SU-DHL-6 (cell line): Measurements from ENCODE around the gene KIAA1614.

Source experiments
- H2AFZ ChIP-seq: fragments of 200-600 bp; sonication (generic); 2 replicates; pipeline ENCODE4 v1.6.1; 2014; ENCODE audit warnings: low read depth, mild to moderate bottlenecking, moderate library complexity, mixed read lengths, antibody characterized with exemption, low read length; ENCODE audit not compliant: severe bottlenecking
- H3F3A ChIP-seq: fragments of 200-600 bp; shearing (Covaris generic); 2 replicates; pipeline ENCODE4 v1.6.0; 2016; ENCODE audit warnings: antibody characterized with exemption, mild to moderate bottlenecking; ENCODE audit not compliant: insufficient read depth
- H3K27ac ChIP-seq: fragments of 200-600 bp; sonication (generic); 2 replicates; pipeline ENCODE4 v1.5.1; 2016; ENCODE audit warnings: low read depth, mild to moderate bottlenecking, low read length, moderate library complexity, mixed read lengths
- H3K27me3 ChIP-seq: fragments of 200-600 bp; sonication (generic), shearing (Covaris generic); 2 replicates; pipeline ENCODE4 v1.6.0; 2014; ENCODE audit warnings: mild to moderate bottlenecking, low read length
- H3K36me3 ChIP-seq: fragments of 200-600 bp; sonication (generic); 2 replicates; pipeline ENCODE4 v1.6.1; 2014; ENCODE audit warnings: mild to moderate bottlenecking, low read length, mixed read lengths
- H3K4me2 ChIP-seq: fragments of 300-600, 200-600 bp; shearing (Covaris generic), sonication (generic); 2 replicates; pipeline ENCODE4 v1.6.0; 2014; ENCODE audit warnings: low read length, low read depth, mild to moderate bottlenecking; ENCODE audit not compliant: poor library complexity, severe bottlenecking
- H3K4me3 ChIP-seq: fragments of 200-600 bp; sonication (generic); 2 replicates; pipeline ENCODE4 v1.5.1; 2014; ENCODE audit warnings: antibody characterized with exemption, low read length, mild to moderate bottlenecking, mixed read lengths; ENCODE audit not compliant: insufficient read depth, poor library complexity, severe bottlenecking
- H3K79me2 ChIP-seq: fragments of 200-600 bp; sonication (generic); 2 replicates; pipeline ENCODE4 v1.6.1; 2014; ENCODE audit warnings: mild to moderate bottlenecking, low read length, moderate library complexity; ENCODE audit not compliant: insufficient read depth
- H3K9ac ChIP-seq: fragments of 200-600 bp; sonication (generic); 2 replicates; pipeline ENCODE4 v1.7.0; 2014; ENCODE audit warnings: mild to moderate bottlenecking, low read length
- H3K9me2 ChIP-seq: fragments of 200-600 bp; sonication (generic); replicated peaks from 2 replicates; pipeline ENCODE4 v1.6.1; 2014; ENCODE audit warnings: low read length; ENCODE audit not compliant: insufficient read depth
- H3K9me3 ChIP-seq: fragments of 200-600 bp; sonication (generic); 2 replicates; pipeline ENCODE4 v1.6.1; 2014; ENCODE audit warnings: low read length, mixed read lengths; ENCODE audit not compliant: insufficient read depth
- H4K20me1 ChIP-seq: fragments of 200-600 bp; sonication (generic); 2 replicates; pipeline ENCODE4 v1.6.1; 2014; ENCODE audit warnings: low read depth, mild to moderate bottlenecking, antibody characterized with exemption, low read length, moderate library complexity, mixed read lengths
- CTCF ChIP-seq: fragments of 200-600 bp; sonication (generic); IDR thresholded peaks from one replicate; pipeline ENCODE4 v1.5.1; 2017; ENCODE audit warnings: antibody characterized with exemption, mild to moderate bottlenecking, low read length, moderate library complexity; ENCODE audit not compliant: insufficient read depth, poor library complexity, severe bottlenecking
- EZH2phosphoT487 ChIP-seq: fragments of 200-600 bp; sonication (generic), shearing (Covaris generic); conservative IDR thresholded peaks from 2 replicates; pipeline ENCODE4 v1.6.1; 2018; ENCODE audit warnings: mild to moderate bottlenecking, antibody characterized with exemption, low read length, moderate library complexity, mixed read lengths

KIAA1614 gene

GRCh38 chr1:180920193-180920592, 7.5 kb downstream of the KIAA1614 start:
- Histone ChIP-seq H3K27ac (no peak overlapping the region), H3K79me2 (no peaks in the 10 kb centered on the region), H3K36me3 (no peaks in the 10 kb centered on the region), H3K9ac (no peak overlapping the region), H4K20me1 (no peaks in the 10 kb centered on the region), H3K4me2 (no peak overlapping the region), H3K9me3 (no peaks in the 10 kb centered on the region), H3K9me2 (no peaks in the 10 kb centered on the region), H3K27me3 (no peaks in the 10 kb centered on the region), H2AFZ (no peak overlapping the region), H3F3A (no peaks in the 10 kb centered on the region), H3K4me3 (no peak overlapping the region)
- TF ChIP-seq EZH2phosphoT487 = no peak
- no peak for TF ChIP-seq CTCF

GRCh38 chr1:180920702-180921101, 8.0 kb downstream of the KIAA1614 start:
- no peaks in the 10 kb centered on the region for H3K9me3 ChIP-seq
- no peak overlapping the region for H3K4me3 ChIP-seq
- H3F3A ChIP-seq = no peaks in the 10 kb centered on the region
- no peak overlapping the region for H3K9ac ChIP-seq
- no peaks in the 10 kb centered on the region for H4K20me1 ChIP-seq
- no peaks in the 10 kb centered on the region for H3K36me3 ChIP-seq
- H3K27ac ChIP-seq = no peak overlapping the region
- H3K79me2 ChIP-seq = no peaks in the 10 kb centered on the region
- no peak overlapping the region for H3K4me2 ChIP-seq
- H3K27me3 ChIP-seq = no peaks in the 10 kb centered on the region
- TF ChIP-seq CTCF (peak; percentile 9), EZH2phosphoT487 (no peak)
- H2AFZ ChIP-seq = no peak overlapping the region
- H3K9me2 ChIP-seq = no peaks in the 10 kb centered on the region

- Histone ChIP-seq H3F3A (no peaks in the 10 kb centered on the region), H3K4me2 (no peak overlapping the region), H3K9ac (no peak overlapping the region), H3K27ac (no peak overlapping the region), H2AFZ (no peak overlapping the region), H3K79me2 (no peaks in the 10 kb centered on the region), H3K27me3 (no peaks in the 10 kb centered on the region), H3K9me3 (no peaks in the 10 kb centered on the region), H3K36me3 (no peaks in the 10 kb centered on the region), H3K4me3 (no peak overlapping the region), H3K9me2 (no peaks in the 10 kb centered on the region), H4K20me1 (no peaks in the 10 kb centered on the region)
- no peak for TF ChIP-seq EZH2phosphoT487
- TF ChIP-seq CTCF = no peak
Measured at GRCh38 chr1:180921386-180921785, 8.7 kb downstream of the KIAA1614 start.
